Measurements from ENCODE around the gene PHLDB2. TPM values are rescaled to one million over a fixed set of nuclear protein-coding genes. Genes with fewer than 3 reads are reported as not detected.

Gene PHLDB2
- total and polyA plus RNA-seq, 2 of the 13 experiments (the other 11 are each of a cell fraction or from before 2014, with no cell fraction given), result 8.4 to 23.6 TPM

- no peak for FAIRE-seq
- TF ChIP-seq ZNF614 (CRISPR knock-in tag; IDR thresholded peaks at IDR 0.05; ENCODE audit: borderline replicate concordance) (no peak), BCLAF1 (IDR thresholded peaks at IDR 0.05) (no peak), SCMH1 (CRISPR knock-in tag; IDR thresholded peaks at IDR 0.05; ENCODE audit: borderline replicate concordance) (no peak), ATF7 (IDR thresholded peaks at IDR 0.05) (no peak), ATF7 (CRISPR knock-in tag; IDR thresholded peaks at IDR 0.05) (no peak), ZFX (CRISPR knock-in tag; IDR thresholded peaks at IDR 0.05; ENCODE audit: low read depth) (no peak), ZBTB43 (CRISPR knock-in tag; conservative IDR thresholded peaks at IDR 0.05) (no peak), ZNF44 (CRISPR knock-in tag; IDR thresholded peaks at IDR 0.05) (no peak), FOXA1 (IDR thresholded peaks at IDR 0.05) (no peak), FOXA1 (CRISPR knock-in tag; IDR thresholded peaks at IDR 0.05) (no peak), SSRP1 (CRISPR knock-in tag; IDR thresholded peaks at IDR 0.05) (no peak), EEA1 (CRISPR knock-in tag; IDR thresholded peaks at IDR 0.05; ENCODE audit: borderline replicate concordance) (no peak), ZSCAN25 (CRISPR knock-in tag; IDR thresholded peaks at IDR 0.05) (no peak)
- TF ChIP-seq, protein P1, sequence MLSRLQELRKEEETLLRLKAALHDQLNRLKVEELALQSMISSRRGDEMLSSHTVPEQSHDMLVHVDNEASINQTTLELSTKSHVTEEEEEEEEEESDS (CRISPR knock-in tag; IDR thresholded peaks at IDR 0.05; ENCODE audit: borderline replicate concordance), result no peak
- TF ChIP-seq, protein P2, sequence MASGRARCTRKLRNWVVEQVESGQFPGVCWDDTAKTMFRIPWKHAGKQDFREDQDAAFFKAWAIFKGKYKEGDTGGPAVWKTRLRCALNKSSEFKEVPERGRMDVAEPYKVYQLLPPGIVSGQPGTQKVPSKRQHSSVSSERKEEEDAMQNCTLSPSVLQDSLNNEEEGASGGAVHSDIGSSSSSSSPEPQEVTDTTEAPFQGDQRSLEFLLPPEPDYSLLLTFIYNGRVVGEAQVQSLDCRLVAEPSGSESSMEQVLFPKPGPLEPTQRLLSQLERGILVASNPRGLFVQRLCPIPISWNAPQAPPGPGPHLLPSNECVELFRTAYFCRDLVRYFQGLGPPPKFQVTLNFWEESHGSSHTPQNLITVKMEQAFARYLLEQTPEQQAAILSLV (CRISPR knock-in tag; IDR thresholded peaks at IDR 0.05; ENCODE audit: borderline replicate concordance), result no peak
- TF ChIP-seq, protein P3, sequence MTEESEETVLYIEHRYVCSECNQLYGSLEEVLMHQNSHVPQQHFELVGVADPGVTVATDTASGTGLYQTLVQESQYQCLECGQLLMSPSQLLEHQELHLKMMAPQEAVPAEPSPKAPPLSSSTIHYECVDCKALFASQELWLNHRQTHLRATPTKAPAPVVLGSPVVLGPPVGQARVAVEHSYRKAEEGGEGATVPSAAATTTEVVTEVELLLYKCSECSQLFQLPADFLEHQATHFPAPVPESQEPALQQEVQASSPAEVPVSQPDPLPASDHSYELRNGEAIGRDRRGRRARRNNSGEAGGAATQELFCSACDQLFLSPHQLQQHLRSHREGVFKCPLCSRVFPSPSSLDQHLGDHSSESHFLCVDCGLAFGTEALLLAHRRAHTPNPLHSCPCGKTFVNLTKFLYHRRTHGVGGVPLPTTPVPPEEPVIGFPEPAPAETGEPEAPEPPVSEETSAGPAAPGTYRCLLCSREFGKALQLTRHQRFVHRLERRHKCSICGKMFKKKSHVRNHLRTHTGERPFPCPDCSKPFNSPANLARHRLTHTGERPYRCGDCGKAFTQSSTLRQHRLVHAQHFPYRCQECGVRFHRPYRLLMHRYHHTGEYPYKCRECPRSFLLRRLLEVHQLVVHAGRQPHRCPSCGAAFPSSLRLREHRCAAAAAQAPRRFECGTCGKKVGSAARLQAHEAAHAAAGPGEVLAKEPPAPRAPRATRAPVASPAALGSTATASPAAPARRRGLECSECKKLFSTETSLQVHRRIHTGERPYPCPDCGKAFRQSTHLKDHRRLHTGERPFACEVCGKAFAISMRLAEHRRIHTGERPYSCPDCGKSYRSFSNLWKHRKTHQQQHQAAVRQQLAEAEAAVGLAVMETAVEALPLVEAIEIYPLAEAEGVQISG (CRISPR knock-in tag; IDR thresholded peaks at IDR 0.05), result no peak
Observed at GRCh38 chr3:111956995-111957734, 98.1 kb downstream of the PHLDB2 start.

More at GRCh38 chr3:111956995-111957734, 98.1 kb downstream of the PHLDB2 start:
- CTCF ChIA-PET (ENCODE audit: low intra/inter-chr PET ratio, low total read pairs), result no interaction called here
- Histone ChIP-seq H3K27ac (ENCODE audit: extremely low read length, insufficient read depth, low read length) (no peak overlapping the region), H3K9ac (ENCODE audit: insufficient read depth, low read depth, low read length) (no peak overlapping the region), H4K20me1 (ENCODE audit: insufficient read depth, low read length) (no peaks in the 10 kb centered on the region), H2AFZ (ENCODE audit: low read length) (no peak overlapping the region), H3K4me2 (ENCODE audit: low read depth, low read length) (no peak overlapping the region), H3K9me3 (ENCODE audit: low read length) (no peaks in the 10 kb centered on the region), H3K27me3 (ENCODE audit: control insufficient read depth in 1 of 2, insufficient read depth in 2 of 2, low read length in 2 of 2) (no peaks in the 10 kb centered on the region), H3K4me3 (replicated peaks in 1 of 3; ENCODE audit: insufficient read depth in 1 of 3, low read depth in 2 of 3, low read length in 3 of 3) (no peak overlapping the region), H3K79me2 (ENCODE audit: insufficient read depth, low read length) (no peaks in the 10 kb centered on the region), H3K36me3 (replicated peaks in 1 of 2; ENCODE audit: control insufficient read depth in 1 of 2, insufficient read depth in 2 of 2, low read length in 2 of 2) (peaks cover 0 to 16% of the 10 kb centered on the region in 2 experiments; a peak in 2 of 5 replicates), H3K4me1 (ENCODE audit: insufficient read depth, low read length) (no peaks in the 10 kb centered on the region)
- in situ Hi-C loops (cut with HindIII; ENCODE audit: extremely low pct_ligation_motif_present, low pct_unique_long_range_greater_than_20kb) (no loop called here), intact Hi-C loops (cut with micrococcal nuclease; ENCODE audit: unreplicated experiment) (no loop called here)
- POLR2A ChIA-PET, result no interaction called here
- DNase-seq (ENCODE audit: low spot score) (no peak), ATAC-seq (no peak)
- 93% methylated on average over 4 of the region's 4 CpGs for WGBS (ENCODE audit: low lambda C conversion rate)
- BruUV-seq (replicated peaks), result no TSS peak
